GM12892 (cell line): ENCODE results near the gene WDFY2.

Source experiments
- DNase-seq: peaks from one replicate; pipeline ENCODE4 v3.0.0; 2011; ENCODE audit not compliant: insufficient read length
- FAIRE-seq: peaks from 2 replicates; lab custom pipeline; 2011; peaks lifted over from hg19 to GRCh38; lab: Jason Lieb, UNC
- POLR2A ChIP-seq: IDR thresholded peaks from 2 replicates; pipeline ENCODE4 v1.6.1; 2011; ENCODE audit warnings: low read depth, low read length, control low read depth
- POLR2AphosphoS5 ChIP-seq: IDR thresholded peaks from 2 replicates; pipeline ENCODE4 v1.6.1; 2011; ENCODE audit warnings: low read depth, low read length, control low read depth
- TAF1 ChIP-seq: IDR thresholded peaks from 2 replicates; pipeline ENCODE4 v1.6.1; 2011; ENCODE audit warnings: low read depth, mild to moderate bottlenecking, control low read depth, low read length, borderline replicate concordance

WDFY2 gene

GRCh38 chr13:51729866-51730553, 145.7 kb downstream of the WDFY2 start:
- FAIRE-seq (no peak), DNase-seq (no peak)
- TF ChIP-seq TAF1: no peak
- no peak for TF ChIP-seq POLR2A
- TF ChIP-seq POLR2AphosphoS5: no peak

GRCh38 chr13:51730927-51731326, 146.7 kb downstream of the WDFY2 start:
- DNase-seq: no peak
- no peak for TF ChIP-seq POLR2AphosphoS5
- FAIRE-seq: no peak

- no peak for FAIRE-seq
These were observed 147.5 kb downstream of the WDFY2 start for GRCh38 chr13:51731759-51732158.

GRCh38 chr13:51733374-51734298, 149.4 kb downstream of the WDFY2 start:
- no peak for DNase-seq
- TF ChIP-seq POLR2AphosphoS5 (no peak), TAF1 (no peak), POLR2A (no peak)
- no peak for FAIRE-seq

More at GRCh38 chr13:51731759-51732158, 147.5 kb downstream of the WDFY2 start:
- TF ChIP-seq POLR2A: no peak
- TF ChIP-seq POLR2AphosphoS5: no peak
- TF ChIP-seq TAF1: no peak
- DNase-seq: no peak

GRCh38 chr13:51734786-51735185, 150.5 kb downstream of the WDFY2 start:
- no peak for FAIRE-seq
- no peak for DNase-seq
- TF ChIP-seq POLR2A: no peak
- no peak for TF ChIP-seq POLR2AphosphoS5
- no peak for TF ChIP-seq TAF1

- DNase-seq (no peak), FAIRE-seq (no peak)
- TF ChIP-seq POLR2A (no peak), POLR2AphosphoS5 (no peak), TAF1 (no peak)
These were observed 153.3 kb downstream of the WDFY2 start for GRCh38 chr13:51737609-51738008.

GRCh38 chr13:51738226-51738905, 154.1 kb downstream of the WDFY2 start:
- DNase-seq (no peak), FAIRE-seq (no peak)
- TF ChIP-seq TAF1: no peak
- no peak for TF ChIP-seq POLR2AphosphoS5
- TF ChIP-seq POLR2A: no peak

- DNase-seq: no peak
- no peak for FAIRE-seq
These were observed 154.9 kb downstream of the WDFY2 start for GRCh38 chr13:51739027-51739764.

GRCh38 chr13:51740698-51741097, 156.4 kb downstream of the WDFY2 start:
- no peak for FAIRE-seq
- TF ChIP-seq POLR2A (no peak), TAF1 (no peak), POLR2AphosphoS5 (no peak)

More at GRCh38 chr13:51739027-51739764, 154.9 kb downstream of the WDFY2 start:
- TF ChIP-seq POLR2AphosphoS5 (no peak), TAF1 (no peak), POLR2A (no peak)

GRCh38 chr13:51742031-51742430, 157.8 kb downstream of the WDFY2 start:
- no peak for TF ChIP-seq TAF1
- no peak for TF ChIP-seq POLR2A
- no peak for TF ChIP-seq POLR2AphosphoS5
- DNase-seq (no peak), FAIRE-seq (no peak)

More at GRCh38 chr13:51740698-51741097, 156.4 kb downstream of the WDFY2 start:
- DNase-seq: no peak

GRCh38 chr13:51742611-51743010, 158.3 kb downstream of the WDFY2 start:
- TF ChIP-seq TAF1 (no peak), POLR2AphosphoS5 (no peak), POLR2A (no peak)
- FAIRE-seq: no peak
- no peak for DNase-seq
